GM19395 (cell line): Measurements from ENCODE around the gene FAM72A.
"Not testable (repeated sequence)": the region's sequence is repeated elsewhere in the genome, so short reads cannot be mapped to it uniquely, and the experiment has no call there.

Experiments
- ATAC-seq: cut with Tn5 transposase; IDR thresholded peaks from one replicate; pipeline ENCODE4 v1.9.1; 2021; ENCODE audit warnings: mild to moderate bottlenecking, moderate library complexity; ENCODE audit not compliant: unreplicated experiment

The FAM72A gene

GRCh38 chr1:206169794-206170193, 32.8 kb downstream of the FAM72A start:
- not testable (repeated sequence) for ATAC-seq

GRCh38 chr1:206167350-206168029, 35.1 kb downstream of the FAM72A start:
- not testable (repeated sequence) for ATAC-seq

- ATAC-seq = no peak
Measured at GRCh38 chr1:206145771-206146290, 56.8 kb downstream of the FAM72A start.

GRCh38 chr1:206144605-206145004, 58.0 kb downstream of the FAM72A start:
- no peak for ATAC-seq

GRCh38 chr1:206143537-206144172, 59.0 kb downstream of the FAM72A start:
- no peak for ATAC-seq

GRCh38 chr1:206142770-206143169, 59.9 kb downstream of the FAM72A start:
- ATAC-seq = no peak

- no peak for ATAC-seq
Measured at GRCh38 chr1:206142011-206142410, 60.6 kb downstream of the FAM72A start.

GRCh38 chr1:206136241-206136640, 66.4 kb downstream of the FAM72A start:
- ATAC-seq = no peak
